Fibroblast of peridontal ligament (primary cell): Measurements from ENCODE around the gene CYSTM1.
A peak's percentile ranks its signal among the peaks of the same experiment; 100 is the strongest.
"Not testable (repeated sequence)": the region's sequence is repeated elsewhere in the genome, so short reads cannot be mapped to it uniquely, and the experiment has no call there.

Source experiments
- DNase-seq: peaks from one replicate; pipeline ENCODE4 v3.0.0-alpha.2; 2010; ENCODE audit errors: extremely low read depth

CYSTM1 gene

DNA sequence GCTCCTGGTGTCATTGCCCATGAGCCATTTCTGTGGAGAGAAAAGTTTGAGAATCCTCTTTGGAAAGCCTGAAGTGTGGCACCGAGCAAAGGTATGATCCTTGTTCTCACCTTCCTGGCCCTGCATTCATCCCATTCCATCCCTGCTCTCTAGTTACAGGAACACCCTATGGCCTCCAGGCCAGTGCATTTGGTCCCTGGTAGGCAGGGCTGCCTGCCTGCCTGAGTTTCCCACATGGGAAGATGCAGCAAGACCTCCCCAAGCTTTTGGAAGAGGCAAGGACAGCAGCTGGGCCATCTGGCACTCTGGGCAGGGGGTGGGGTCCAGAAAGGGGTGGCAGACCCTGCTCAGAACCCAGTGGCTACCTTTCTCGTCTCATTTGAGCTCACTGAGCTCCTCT is 24.8 kb upstream of the CYSTM1 start:
- DNase-seq = no peak

DNA sequence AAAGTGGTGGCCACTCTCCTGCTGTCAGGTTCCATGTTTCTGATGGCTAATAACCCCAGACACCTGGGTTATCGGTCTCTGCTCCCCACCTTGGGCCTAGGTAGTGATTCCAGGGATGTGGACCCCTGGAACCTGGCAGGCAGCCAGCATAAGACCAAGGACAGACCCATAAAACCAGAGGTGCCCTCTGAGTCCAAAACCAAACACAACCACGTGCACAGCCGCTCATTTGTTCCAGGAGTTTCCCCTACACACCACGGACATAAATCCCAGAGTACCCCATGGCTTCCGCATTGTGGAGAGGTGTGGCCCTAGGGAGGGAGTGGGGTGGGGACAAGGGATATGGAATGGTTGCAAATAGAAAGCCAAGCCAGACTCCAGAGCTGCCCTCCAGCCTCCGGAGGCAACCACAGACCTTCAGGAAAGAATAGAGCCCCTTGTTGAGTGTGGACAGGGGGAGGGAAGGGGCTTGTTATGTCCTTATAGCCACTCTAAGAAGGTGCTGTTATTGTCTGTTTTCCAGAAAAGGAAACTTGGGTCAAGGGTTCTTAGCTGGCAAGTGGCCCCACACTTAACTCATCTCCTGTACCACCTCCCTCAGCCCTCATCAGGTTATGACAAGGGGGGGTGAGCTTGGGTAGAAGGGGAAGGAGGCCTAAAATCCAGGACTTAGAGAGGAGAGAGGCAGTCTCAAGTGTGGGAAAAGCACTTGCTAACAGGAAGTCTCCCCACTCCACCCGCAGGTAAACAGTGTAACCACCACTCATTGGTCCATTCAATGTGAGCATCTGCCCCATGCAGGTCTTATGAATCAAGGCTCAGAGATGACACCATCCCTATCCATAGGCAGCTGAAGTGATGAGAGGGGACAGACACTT is 23.6 kb upstream of the CYSTM1 start:
- no peak for DNase-seq

DNA sequence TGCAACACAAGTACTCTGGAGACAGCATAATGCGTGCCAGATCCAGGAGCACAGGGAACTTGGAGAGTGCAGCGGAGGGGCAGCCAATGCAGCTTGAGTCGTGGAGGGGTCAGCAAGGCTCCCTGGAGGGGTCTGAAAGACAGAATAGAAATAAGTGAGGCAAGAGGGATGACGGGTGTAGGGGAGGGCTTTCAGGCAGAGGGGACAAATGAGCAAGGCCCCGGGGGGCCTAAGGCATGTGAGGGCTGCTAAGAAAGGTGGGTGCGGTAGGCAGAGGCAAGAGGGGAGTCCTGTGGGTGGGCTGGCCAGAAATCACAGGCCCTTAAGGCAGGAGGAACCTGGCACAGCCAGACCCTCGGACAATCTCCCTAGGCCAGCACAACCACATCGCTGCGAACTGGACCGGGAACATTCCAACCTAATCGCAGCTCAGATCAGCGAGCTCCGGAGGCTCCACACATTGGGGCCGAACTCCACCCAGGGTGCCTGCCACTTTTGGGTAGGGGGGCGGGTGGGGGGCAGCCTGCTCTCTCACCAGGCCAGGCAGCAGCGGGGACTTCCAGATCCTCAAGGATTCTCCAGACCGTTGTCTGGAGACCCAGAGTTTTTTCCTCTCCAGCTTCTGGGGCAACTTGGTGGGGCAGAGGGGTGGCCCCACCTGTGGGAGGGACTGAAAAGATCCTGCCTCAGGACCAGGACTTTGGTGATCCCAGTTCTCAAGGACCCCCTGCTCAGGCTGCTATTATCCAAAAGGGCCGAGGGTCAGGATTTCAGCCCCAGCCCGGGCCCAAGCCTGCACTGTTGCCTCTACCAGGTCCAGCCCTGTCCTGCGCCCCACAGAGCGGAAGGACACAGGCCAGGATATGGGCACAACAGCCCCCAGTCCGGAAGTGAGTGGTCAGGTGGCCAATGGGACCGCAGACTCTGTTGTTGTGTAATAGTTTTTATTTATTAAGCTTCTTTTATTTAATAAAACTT is 22.7 kb upstream of the CYSTM1 start:
- no peak for DNase-seq

DNA sequence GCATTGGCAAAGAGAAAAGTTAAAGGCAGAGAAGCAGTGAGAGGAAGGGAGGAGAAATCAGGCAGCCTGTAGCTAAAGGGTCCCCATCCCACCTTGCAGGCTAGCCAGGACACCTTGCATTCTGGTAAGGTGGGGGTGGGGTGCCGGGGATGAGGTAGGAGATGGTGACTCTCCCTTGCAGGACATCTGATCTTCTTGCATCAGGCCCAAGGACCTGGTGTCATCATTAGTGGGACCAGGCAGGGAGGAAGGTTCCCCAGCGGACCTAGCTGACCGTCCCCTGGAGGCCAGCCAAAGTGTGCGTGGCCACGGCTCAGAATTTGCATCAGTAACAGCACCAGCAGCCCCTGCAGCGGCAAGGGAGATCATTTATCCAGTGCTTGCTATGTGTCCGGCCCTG is 21.7 kb upstream of the CYSTM1 start:
- DNase-seq = no peak

DNA sequence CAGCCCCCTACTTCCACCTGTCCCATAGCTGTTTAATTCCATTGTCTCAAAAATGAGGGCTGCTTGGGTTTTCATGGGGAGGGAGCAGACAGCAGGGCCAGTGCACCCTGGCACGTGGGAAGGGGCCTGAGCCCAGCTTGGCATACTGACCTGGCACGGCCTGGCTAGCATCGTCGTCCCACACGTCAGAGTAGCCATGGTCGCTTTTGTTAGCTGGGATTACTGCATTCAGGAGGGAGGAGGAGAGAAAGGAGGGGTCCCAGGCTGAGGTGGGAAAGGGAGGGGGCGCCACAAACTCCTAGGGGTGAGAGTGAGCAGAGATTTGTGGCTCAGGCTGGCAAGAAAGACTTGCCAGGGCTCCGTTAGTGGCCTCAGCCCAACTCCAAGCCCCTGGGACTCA is 21.1 kb upstream of the CYSTM1 start:
- DNase-seq = no peak

DNA sequence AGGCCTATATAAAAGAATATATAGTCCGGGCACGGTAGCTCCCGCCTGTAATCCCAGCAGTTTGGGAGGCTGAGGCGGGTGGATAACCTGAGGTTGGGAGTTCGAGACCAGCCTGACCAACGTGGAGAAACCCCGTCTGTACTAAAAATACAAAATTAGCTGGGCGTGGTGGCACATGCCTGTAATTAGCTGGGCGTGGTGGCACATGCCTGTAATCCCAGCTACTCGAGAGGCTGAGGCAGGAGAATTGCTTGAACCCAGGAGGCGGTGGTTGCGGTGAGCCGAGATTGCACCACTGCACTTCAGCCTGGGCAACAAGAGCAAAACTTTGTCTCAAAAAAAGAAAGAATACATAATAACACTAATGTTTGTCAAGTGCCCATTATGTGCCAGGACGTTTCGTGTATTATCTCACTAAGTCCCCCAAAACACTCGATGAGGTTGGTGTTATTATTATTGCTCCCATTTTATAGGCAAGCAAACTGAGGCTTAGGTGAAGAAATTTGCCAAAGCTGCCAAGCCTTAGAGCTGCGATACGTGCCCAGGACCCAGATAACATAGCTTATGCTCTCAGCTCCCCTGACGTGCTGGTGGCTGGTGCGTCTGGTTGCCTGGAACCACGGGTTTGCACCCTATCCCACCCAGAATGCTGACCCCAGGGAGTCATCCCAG is 20.1 kb upstream of the CYSTM1 start:
- DNase-seq = not testable (repeated sequence)

DNA sequence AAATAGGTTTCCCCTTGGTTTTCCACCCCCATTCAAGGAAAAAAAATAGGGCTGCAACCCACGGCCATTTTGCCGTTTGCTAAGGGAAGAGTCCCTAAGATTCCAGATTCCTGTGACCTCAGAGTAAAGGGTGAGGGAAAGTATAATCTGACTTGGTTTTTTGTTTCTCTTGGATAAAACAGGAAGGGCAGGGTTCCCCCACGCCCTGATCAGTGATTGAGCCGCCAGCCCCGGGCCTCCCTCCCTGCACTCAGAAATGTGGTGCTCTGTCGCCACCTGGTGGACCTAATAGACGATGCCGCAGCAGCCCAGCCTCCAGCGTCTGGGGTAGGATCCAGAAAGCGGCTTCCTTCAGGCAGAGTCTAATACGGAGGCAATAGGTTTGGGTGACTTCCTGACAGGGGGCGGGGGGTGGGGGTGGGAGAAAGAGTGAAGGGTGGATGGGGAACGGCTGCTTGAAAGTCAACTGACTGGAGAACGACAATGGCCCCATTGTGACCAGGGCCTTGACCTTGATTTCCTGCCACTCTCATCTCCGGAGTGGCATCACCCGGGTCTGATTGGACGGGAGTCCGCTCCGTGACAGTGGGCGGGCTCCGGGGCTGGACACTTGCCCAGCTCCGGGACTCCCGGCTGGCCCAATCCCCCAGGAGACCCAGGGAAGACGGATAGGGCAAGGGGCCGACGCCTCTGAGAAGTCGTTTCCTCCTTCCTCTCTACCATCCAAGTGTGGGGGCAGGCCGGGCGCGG is 17.8 kb upstream of the CYSTM1 start:
- DNase-seq = peak; percentile 84

DNA sequence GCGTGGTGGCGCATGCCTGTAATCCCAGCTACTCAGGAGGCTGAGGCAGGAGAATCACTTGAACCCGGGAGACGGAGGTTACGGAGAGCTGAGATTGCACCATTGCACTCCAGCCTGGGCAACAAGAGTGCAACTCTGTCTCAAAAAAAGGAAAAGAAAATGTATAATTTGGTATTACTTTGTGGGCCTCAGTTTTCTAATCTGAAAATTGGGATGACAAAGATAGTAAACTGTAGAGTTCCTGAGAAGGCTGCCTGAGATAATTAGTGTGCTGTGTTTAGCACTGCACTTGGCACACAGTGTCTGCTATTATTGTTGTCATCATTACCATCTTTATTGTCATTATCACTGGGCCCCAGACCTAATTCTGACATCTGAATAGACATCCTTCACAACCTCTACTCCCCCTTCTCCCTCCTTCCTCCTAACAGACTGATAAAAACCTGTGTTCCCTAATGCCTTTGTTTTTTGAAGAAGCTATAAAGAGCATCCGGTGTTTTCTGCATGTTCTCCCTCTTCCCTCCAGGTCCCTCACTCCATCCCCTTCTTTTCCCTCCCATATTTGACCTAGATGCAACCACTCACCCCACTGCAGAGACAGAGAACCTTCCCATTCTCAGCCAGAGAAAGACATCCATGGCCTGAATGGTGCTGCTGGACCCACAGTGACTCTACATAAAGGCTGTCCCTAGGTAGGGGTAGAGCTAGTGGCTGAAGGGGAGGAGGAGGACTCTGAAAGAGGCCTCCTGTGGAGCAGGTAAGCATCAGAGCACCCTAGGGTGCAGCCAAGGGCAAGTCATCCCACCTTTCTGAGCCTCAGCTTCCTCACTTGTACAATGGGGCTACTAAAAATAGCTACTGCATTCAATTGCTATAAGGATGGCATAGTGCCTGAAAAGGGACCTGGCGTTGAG is 15.7 kb upstream of the CYSTM1 start:
- no peak for DNase-seq

DNA sequence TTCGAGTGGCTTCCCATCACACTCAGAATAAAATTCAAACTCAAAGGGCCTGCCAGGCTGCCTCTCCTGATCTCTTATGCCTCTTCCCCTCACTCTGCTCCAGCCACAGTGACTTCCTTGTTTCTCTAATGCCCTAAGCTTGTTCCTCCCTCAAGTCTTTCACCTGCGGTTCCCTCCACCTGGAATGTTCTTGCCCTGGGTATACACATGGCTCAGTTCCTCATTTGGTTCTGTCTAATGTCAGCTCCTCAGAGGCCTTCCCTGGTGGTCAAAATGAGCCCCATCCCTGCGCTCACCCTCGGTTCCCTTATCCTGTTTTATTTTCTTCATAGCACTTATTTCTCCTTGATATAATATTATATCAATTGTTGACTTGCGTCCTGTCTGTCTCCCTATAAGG is 12.7 kb upstream of the CYSTM1 start:
- no peak for DNase-seq

DNA sequence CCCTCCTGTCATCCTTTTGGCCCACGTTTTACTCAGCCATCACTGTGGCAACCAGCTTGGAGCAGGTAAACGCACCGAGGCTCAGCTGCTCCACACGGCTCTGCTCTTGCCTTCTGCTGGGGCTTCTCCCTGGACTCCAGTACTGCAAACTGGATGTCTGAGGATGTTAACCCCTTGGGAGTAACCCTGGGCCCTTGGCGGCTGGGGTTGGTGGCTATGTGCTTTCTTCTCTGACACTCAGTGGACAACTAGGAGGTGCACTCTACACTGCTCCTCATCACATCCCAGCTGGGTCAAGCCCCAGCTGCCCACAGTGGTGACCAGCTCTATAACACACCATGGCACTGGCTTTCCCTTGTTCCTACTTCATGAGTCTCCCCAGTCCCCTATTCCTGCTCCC is 12.2 kb upstream of the CYSTM1 start:
- no peak for DNase-seq

DNA sequence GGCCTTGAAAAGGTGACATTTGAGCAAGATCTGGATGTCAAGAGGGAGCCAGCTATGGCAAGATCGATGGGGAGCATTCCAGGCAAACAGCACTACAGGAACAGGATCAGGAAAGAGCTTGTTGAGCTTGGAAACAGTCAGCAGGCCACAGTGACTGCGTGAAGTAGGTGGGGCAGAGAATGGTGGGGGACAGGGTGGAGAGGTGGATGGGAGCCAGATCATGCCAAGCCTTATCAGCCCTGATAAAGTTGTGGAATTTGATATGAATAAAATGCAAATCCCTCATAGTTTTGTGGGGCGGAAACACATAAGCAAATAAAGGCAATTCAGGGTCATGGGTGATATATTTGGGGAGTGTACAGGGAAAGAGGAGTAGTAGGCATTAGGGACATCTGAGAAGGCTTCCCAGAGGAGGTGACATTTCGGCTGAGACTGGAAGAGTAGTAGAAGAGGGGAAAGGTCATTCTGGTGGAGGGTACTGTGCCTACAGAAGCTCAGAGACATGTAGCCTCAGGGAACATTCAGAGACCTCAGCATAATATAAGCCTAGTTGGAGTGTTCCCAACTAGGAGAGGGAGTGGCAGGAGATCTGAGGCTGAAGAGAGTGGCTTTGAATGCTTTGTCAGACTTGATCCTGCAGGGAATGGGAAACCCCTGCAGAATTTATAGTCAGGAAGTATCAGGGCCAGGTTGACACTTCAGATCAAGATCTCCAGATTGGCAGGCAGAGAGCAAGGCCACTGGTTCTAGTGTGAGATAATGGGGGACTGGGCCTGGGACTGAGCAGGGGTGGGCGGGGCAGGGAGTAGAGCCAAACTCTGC is 9.7 kb upstream of the CYSTM1 start:
- no peak for DNase-seq

DNA sequence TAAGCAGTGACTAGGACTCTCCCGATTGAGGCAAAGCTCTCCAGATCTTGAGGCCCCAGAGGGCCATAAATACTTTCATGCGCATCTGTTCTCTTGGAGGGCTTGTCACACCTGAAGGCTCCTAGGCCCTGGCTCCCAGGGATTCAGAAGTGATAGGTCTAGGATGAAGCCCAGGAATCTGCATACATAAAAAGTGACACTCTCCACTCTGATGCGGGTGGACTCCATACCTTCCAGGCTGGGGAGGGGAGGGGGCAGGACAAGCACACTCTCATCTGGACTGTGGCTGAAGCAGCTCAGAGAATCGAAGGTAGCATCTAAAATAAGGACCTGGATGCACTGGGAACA is 9.1 kb upstream of the CYSTM1 start:
- DNase-seq = no peak

DNA sequence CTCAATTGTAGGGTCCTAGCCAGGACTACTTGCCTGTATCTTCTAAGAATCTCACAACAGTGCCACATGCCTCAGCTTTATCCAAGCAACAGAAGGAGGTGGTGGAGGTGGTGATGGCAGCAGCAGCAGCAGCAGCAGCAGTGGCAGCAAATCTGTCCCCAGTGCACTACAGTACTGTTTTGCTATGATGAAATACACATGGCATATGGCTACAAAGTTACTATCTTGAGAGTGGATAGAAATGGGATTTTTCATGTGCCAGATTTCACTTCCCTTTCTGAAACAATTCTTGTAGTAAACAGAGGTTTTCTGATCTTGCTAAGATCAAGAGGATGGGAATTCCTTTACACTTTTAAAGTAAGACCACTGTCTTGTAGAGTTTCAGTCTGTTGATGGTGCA is 8.1 kb upstream of the CYSTM1 start:
- DNase-seq = no peak

DNA sequence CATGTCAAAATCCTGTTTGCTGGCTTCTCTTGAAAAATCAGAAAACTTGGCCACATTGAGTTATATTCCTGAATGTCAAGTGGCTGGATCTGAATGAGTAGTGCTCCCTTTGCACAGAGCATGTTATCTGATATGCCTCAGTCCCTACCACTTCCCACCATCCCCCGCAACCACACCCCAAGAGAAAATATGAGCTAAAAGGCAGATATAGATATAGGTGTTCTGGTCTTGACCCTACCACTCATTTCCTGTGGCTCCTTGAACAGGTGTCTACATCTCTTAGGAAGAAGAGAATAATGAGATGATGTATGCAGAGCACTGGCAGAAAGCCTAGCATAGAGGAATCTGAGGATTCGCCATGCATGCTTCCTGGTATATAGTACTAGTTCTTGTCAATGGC is 6.6 kb upstream of the CYSTM1 start:
- DNase-seq = no peak

DNA sequence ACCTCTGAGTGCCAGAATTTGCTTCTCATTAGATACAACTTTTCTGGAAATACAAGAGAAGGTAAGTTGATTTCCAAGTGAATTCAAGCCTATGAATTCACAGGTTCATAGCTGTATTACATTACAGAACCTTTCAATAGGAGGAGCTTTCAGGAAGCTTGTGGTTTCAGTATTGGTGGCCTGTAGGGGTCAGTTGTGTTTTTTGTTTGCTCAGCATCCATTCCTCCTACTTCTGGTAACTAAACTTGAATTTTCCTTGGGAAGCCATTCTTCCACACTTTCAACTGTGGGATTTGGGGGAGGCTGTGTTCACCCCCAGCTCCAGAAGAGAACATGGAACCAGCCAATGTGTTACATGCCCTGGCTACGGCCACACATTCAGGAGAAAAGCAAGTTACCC is 5.6 kb upstream of the CYSTM1 start:
- peak; percentile 26 for DNase-seq

DNA sequence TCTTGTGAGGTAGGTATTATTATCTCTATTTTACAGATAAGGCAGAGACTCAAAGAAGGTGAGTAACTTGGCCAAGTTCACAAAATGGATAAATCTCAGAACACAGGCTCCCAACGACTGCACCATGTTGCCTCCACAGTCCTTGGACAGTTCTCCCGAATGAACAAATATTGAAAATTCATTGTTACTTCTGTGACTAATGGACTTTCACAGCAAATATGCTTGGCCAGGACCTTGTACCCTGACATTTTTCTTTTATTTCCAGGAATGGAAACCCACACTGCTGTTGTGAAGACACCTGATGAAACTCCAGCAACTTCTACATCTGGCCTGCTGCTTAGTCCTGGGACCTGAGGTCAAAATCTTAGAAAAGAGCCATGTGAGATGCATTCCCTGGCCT is 2.5 kb upstream of the CYSTM1 start:
- no peak for DNase-seq

DNA sequence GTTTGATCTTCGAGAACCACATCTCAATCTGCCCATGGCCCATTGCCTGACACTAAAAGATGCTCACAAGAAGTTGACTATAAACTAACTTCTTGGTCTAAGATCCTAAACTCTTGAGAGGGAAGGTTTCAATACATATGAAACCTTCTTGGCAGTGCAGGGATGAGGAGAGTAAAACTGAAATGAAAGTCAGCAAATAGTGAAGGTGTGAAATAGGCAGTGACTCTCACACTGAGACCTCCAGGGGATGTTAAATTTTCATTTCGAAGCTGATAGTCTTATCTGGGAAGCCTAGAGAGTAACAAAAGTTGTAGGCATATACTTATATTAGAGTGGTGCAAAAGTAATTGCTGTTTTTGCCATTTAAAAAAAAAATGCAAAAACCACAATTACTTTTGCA is 974 bp upstream of the CYSTM1 start:
- DNase-seq = no peak

DNA sequence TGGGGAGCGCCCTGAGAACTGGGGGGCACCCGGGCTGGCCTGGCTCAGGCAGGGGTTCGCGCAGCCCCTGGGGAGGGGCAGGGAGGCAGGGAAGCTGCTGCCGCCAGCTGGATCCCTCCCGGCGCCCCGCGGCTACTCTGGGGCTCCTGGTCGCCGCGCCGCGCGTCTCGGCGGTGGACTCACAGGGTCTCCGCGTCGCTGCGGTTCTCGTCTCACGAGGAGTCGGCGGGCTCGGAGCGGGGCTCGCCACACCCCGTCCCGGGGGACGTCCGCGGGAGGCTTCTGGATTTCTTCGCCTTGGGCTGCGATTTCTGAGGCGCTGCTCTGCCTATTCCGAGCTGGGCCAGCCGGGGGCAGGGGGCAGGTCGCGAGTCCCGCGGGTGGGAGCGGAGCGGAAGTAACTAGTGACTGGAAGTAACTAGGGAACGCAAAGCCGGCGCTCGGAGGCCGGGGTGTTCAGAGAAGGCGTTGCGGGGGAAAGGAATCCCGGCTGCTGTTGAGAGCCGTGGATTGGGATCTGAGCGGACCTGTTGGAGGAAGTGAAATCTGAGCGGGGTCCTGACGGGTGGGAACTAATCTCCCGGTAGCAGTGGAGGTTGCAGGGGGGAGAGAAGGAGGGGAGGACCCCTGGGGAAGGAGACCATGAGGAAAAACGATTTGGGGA is 511 bp downstream of the CYSTM1 start:
- peak; percentile 64 for DNase-seq

DNA sequence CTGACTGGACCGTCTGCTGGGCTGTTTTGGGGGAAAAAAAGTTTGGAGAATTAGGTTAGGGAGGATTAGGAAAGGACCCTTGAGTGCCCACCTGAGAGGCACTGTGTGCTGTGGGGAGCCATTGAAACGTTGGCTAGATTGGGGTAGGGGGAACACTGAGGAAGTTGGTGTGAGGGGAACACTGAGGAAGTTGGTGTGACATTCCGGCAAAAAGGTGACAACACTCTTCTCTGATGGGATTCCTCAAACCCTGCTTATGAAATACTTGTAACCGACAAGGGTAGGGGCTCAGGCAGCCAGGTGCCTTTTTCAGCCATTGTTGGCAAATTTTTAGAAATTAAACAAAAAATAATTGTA is 1.0 kb downstream of the CYSTM1 start:
- DNase-seq = no peak
